ENCODE measurements around the gene AKAP1.

AKAP1 gene

DNA sequence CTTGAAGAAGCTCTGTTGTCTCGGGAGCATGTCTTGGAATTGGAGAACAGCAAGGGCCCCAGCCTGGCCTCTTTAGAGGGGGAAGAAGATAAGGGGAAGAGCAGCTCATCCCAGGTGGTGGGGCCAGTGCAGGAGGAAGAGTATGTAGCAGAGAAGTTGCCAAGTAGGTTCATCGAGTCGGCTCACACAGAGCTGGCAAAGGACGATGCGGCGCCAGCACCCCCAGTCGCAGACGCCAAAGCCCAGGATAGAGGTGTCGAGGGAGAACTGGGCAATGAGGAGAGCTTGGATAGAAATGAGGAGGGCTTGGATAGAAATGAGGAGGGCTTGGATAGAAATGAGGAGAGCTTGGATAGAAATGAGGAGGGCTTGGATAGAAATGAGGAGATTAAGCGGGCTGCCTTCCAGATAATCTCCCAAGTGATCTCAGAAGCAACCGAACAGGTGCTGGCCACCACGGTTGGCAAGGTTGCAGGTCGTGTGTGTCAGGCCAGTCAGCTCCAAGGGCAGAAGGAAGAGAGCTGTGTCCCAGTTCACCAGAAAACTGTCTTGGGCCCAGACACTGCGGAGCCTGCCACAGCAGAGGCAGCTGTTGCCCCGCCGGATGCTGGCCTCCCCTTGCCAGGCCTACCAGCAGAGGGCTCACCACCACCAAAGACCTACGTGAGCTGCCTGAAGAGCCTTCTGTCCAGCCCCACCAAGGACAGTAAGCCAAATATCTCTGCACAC is 21.2 kb downstream of the AKAP1 start:
- no peak for DNase-seq

DNA sequence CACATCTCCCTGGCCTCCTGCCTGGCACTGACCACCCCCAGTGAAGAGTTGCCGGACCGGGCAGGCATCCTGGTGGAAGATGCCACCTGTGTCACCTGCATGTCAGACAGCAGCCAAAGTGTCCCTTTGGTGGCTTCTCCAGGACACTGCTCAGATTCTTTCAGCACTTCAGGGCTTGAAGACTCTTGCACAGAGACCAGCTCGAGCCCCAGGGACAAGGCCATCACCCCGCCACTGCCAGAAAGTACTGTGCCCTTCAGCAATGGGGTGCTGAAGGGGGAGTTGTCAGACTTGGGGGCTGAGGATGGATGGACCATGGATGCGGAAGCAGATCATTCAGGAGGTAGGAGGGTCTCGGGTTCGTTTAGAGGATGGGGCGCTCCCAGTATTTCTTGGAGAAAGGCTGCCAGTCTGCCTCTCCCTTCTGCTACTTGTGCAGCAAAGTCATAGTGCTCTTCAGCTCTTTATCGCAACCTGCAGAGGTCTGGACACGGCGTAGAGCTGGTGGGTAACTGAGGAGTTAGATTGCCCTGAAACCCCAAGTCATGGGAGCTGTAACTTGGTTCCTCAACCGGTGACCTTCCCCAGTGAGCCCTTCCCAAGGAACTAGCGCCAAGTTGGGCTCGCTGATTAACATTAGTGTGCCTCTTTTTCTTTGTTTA is 21.9 kb downstream of the AKAP1 start:
- DNase-seq, result no peak

DNA sequence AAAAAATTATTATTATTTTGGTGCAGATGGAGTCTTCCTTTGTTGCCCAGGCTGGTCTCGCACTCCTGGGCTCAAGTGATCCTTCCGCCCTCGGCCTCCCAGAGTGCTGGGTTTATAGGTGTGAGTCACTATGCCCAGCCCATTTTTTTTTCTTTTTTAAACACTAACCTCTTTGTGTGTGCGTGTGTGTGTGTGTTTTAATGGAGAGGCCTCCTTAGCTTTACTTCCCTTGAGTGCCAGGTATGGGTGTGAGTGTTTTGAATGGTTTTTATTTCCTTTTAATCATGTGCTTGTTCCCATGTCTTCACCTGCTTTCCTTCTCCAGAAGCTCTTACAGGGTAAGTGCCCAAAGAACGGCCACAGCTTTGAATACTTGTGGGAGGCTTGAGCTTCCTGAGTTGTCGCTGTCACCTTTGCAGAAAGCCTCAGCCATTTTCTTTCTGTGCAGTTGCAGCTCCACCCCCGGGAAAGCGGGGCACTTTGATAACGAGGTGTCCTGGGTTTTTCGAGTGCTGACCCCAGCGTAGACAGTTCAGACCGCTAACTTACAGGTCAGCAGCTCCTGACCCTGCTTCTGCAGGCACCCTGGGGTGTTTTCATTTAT is 22.6 kb downstream of the AKAP1 start:
- DNase-seq, result no peak

DNA sequence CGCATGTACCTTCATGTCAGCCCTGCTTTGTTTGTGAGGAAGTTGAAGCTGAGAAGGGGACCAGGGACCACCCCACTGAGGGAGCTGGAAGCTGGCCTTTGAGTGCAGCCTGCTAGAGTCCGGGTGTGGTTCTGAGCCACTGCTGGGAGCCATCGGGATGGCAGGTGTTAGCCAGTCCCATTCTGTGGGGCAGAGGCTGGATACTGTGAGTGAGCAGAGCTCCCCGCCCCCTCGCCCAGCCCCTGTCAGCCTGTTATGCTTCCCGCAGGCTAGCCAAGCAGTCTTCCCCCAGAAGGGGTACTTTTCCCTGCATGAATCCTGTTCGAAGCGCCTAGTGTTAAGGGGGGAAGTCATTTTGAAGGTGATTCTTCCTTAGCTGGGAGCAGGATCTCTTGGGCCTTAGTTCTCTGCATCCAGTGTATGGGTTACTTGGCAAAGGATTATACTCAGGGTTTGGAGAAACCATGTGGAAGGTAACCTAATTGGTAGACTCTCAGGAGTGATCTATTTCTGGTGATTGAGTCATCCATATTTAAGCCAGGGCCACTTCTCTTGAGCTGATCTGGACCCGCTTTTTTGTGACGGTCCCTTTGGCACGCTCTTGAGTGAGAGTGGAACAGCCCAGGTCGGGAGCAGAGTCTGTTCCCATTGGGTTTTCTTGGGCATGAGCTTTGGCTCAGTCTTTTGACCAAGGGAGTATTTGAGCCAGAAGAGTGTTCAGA is 23.8 kb downstream of the AKAP1 start:
- no peak for DNase-seq

DNA sequence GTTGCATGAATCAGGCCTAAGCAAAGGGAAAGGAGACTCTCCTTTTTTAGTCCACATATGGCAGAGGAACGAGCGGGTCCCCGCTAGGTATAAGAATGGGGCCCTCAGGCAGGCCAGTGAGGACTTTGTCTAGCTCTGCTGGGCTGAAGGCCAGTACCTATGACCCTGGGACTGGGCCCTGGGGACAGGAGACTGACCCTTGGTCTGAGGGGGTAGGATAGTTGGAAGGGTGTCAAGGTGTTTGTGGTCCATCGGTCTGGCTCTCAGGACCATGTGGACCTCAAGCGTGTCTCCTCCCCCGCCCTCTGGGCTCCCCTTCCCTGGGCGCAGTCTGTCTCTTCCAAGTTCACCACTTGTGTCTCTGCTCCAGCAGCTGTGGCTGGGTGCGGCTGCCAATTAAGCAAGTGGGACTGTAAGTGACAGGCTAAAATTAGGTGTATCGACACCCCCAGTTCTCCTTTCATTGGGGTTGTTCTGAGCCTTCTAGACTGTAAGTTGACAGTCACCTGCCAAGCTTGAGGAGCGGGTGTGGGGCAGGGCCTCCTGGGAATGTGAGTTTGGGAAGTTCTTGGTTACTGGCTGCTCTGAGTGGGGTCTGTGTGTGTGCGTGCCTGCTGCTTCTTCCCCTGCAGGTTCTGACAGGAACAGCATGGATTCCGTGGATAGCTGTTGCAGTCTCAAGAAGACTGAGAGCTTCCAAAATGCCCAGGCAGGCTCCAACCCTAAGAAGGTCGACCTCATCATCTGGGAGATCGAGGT is 24.5 kb downstream of the AKAP1 start:
- no peak for DNase-seq

DNA sequence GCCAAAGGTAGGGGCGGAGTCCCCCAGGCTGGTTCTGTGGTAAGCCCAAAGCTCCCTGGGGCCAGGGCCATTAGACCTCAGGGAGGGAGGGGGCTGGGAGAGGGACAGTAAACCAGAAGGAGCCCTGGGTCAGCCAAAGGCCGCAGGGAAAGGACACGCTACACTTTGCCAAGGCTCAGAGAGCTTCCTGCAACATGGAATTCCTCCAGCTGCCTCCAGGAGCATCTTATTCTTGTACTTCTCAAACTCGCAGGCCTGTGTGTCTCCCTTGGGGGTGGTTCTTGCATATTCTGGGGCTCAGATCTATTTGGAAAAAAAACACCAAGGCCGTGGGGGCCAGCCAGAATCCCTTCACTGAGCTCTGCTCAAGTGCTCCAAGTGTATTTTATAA is 25.1 kb downstream of the AKAP1 start:
- DNase-seq, result no peak

DNA sequence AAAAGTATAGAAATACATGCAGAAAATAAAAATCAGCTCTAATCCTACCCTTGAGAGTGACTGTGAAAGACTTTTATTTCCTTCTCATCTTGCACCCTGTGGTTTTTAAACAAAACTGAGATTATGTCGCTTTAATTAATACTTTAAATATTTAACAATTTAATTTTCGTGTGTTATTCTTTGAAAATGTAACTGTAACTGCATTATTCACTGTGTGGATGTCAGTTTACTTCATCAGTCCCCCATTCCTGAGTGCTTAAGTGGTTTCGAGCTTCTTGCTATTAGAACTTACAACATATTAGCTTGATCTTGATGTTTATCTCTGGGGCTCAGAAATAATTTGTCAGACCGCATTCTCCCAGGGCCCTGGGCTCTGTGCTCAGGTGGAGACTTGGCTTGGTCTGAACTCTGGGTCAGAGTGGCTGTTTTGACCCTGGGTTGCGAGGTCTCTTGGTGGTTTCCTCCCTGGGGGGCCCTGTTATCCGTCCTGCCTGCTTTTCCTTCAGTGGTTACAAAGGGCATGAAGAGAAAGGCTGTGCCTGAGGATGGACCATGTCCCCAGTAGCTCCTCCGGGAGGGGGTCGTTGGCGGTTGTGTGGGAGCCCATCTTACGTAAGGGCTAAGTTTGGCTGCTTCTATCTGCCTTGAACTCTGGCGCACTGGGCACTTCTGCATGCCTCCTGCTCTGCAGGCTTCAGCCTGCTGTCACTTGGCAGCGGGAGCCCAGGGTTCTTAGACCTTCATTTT is 25.7 kb downstream of the AKAP1 start:
- DNase-seq, result no peak

DNA sequence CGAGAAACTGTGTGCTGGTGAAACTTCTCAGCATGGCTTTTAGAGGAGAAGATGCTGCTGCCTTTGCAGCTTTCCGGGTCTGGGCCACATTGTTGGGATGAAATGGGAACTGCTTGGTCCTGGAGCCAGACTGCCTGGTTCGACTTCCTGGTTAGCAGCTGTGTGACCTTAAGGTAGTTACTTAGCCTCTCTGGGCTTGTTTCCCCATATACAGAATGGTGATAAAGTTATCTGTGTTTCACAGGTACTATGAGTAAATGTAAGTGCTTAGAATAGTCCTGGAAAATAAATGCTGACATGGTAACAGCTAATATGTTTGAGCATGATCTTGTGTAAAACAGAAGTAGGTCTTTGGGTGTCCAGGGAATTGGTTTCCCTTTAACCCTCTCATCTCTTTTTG is 26.3 kb downstream of the AKAP1 start:
- no peak for DNase-seq

DNA sequence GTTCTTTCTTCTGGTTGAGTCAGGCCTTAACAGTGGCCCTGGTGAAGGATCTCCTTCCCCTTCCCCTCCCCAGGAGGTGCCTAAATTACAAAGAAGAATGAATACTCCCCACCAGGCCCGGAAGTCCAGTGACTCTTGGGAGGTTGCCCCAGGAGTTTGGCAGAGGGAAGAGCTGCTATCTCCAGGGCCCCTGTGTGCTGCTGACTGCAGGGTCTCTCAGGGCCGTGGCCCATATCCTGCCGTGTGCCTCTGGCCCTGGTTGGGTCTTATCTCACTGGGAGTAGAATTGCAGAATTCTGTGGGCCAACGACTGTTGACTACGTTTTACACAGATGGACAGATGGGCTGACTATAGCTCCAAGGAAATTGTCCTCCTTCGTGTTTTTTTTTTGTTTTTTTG is 28.0 kb downstream of the AKAP1 start:
- DNase-seq, result no peak

DNA sequence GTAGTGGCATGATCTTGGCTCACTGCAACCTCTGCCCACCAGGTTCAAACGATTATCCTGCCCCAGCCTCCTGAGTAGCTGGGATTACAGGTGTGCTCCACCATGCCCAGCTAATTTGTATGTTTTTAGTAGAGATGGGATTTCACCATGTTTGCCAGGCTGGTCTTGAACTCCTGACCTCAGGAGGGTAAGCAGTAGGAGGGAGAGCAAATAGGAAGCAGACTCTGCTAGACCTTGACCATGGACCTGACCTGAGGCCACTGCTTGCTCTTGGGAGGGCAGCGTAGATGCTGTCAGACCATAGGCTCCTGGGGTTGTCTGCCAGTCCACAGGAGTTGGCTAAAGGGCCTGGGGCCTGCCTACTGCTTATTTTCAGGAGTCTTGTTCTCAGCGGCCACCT is 28.6 kb downstream of the AKAP1 start:
- DNase-seq, result no peak

DNA sequence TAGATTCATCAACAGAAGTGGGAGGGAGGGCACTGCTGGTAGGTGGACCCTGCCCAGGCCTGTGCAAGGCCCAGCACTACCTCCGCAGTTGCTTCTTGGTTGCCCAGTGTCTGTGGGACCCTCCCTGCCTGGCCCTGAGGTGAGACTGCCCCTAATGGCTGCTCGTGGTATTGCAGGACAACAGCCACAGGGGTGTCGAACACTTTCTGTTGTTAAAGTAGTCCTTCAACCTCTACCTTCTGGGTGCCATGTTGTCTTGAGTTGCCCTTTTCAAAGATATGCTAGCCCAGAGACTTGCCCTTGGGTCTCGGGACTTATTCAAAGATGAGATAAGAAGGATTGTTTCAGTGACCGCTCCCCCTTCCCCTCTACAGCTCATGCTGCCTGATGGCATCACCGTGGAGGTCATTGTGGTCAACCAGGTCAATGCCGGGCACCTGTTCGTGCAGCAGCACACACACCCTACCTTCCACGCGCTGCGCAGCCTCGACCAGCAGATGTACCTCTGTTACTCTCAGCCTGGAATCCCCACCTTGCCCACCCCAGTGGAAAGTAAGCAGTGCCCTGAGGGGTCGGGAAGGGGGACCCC is 29.1 kb downstream of the AKAP1 start:
- peak; percentile 37 for DNase-seq

DNA sequence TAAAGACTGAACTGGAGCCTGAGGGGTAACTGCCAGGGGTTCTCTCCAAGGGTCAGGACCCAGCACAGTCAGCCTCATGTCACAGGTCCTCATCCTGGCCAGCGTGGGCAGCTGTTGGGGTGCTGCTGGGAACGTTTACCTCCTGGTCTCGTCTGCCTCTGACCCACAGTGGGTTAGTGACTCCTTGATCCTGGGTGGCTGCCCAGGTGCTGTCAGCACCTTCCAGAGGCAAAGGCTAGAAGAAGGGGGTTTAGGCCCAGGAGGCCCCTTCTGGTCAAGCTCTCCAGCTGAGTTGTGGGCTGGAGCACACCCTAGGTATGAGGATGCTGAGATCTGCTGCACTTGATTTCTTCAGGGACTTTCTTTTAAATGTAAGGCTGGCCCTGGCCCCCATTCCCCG is 30.3 kb downstream of the AKAP1 start:
- no peak for DNase-seq

DNA sequence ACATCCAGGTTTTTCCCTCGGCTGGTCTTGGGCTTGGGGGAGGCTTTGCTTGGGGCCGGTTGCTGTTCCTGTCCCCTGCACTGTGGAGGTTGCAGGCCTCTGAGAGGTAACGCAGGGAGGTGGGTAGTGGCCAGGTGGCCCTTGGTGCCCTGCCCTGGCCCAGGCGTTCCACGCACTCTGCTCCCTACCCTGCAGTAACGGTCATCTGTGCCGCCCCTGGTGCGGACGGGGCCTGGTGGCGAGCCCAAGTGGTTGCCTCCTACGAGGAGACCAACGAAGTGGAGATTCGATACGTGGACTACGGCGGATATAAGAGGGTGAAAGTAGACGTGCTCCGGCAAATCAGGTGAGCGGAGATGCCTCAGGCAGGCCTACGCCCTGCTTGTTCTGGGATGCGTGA is 30.9 kb downstream of the AKAP1 start:
- no peak for DNase-seq

DNA sequence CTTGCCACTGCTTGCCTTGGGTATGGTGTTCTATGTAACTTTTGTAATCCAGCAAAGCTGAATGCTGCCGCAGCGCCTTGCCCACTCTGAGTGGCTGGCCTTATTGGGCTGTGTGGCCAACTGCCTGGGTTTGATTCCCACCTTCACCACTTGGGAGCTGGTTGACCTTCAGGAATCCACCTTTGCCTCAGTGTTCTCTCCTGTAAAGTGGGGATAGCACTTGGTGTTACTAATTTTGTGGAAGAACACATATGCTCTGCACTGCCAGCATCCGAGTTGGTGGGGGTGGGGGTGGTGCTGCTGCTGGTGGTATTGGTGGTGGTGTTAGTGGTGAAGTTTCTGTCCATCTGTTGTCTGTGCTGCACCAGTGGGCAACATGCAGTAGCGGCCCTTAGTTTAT is 32.8 kb downstream of the AKAP1 start:
- DNase-seq, result no peak

DNA sequence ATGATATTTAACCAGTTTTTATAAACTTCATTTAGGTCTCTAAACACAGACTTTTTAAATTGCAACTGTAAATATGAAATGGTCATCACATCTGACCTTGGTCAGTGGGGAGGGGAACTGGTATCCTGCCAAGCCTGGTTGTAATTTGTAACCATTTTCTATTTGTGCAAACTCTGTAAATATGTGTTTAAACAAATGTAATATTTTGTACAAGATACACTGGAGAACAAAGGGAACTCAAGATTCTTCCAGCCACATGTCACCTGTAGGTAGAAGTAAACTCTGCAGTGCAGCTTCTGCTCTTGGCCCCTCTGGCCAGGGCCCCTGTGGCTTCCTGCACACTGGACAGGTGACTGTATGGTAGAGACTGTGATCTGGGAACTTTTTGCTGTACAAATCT is 35.8 kb downstream of the AKAP1 start:
- no peak for DNase-seq

DNA sequence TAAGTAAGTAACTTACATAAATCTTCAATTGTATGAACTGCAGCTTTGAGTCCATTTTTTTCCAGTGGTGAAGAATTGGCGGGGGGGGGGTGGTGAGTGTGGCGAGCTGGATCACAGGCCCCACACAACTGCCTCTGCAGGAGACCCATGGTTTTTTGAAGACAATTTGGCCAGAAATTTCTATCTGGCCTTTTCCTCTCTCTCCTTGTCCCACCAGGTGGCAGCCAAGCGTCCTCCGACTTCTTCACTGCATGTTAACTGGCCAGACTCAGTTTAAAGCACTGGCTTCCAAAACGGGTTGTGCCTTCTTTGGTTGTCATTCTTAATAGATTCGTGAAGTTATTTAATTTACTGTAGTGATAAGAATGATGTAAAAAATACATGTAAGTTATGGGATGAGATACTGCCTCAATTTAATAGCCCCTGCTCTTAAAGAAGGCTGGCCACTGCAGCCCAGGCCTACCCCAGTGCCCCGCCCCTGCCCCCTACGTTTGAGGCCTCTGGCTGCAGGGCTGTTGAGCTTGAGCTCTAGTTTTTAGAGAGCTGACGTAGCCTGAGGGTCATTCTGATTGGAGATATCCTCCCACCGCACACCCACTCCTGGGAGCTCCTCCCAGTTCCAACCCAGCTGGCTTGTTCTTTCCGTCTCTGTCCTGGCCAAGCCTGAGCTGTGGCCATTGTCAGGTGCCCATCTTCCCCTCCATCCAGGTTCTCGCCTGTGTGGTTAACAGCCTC is 36.4 kb downstream of the AKAP1 start:
- no peak for DNase-seq

DNA sequence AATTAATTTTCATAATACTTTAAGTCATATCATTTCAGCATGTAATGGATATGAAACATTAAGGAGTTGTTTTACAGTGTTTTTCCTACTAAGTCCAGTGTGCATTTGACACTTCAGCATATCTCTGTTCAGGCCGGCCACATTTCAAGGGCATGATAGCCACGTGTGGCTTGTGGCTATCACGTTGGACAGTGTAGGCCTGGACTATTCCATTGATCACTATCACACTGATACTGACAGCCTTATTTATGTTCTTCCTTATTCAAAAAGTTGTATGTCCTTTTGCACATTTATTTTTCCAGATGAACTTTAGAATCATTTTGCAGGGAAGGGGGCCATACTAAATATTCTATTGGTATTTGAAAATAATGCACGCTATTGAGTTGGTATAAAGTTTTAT is 39.0 kb downstream of the AKAP1 start:
- no peak for DNase-seq

DNA sequence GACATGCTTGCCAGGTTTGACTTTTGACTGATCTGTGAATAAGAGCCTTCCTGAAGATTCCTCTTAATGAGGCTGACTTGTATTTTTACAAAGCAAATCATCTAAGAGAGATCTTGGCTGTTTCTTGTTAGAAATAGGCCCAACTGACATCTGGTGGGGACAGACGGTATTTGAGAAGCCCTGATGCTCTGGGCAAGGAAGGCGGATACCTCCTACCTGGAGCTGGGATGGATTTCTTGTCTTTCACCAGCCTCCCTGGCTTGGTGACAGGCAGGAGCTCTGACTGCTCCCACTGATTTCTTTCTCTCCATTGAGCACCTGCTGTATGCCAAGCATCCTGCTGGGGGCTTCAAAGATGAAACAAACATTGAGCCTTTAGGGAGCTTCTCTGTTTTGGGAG is 40.4 kb downstream of the AKAP1 start:
- DNase-seq, result no peak

DNA sequence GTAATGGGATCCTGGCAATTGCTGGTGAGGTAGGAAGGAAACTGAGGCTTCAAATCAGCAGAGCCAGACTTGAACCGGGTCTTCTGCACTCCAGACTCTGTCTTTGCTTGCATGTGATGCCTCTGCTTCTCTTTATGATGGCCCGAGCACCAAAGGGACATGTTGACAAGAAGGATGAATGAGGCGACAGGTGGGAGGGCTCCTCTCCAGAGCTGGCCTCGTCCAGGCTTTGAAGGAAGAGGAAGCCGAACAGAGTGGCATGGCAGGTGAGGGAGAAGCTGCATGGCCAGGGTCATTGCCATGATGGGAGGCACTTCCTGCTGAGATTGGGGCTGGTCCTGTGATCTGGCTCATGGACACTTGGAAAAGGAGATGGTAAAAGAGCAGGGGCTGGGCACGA is 40.8 kb downstream of the AKAP1 start:
- no peak for DNase-seq

DNA sequence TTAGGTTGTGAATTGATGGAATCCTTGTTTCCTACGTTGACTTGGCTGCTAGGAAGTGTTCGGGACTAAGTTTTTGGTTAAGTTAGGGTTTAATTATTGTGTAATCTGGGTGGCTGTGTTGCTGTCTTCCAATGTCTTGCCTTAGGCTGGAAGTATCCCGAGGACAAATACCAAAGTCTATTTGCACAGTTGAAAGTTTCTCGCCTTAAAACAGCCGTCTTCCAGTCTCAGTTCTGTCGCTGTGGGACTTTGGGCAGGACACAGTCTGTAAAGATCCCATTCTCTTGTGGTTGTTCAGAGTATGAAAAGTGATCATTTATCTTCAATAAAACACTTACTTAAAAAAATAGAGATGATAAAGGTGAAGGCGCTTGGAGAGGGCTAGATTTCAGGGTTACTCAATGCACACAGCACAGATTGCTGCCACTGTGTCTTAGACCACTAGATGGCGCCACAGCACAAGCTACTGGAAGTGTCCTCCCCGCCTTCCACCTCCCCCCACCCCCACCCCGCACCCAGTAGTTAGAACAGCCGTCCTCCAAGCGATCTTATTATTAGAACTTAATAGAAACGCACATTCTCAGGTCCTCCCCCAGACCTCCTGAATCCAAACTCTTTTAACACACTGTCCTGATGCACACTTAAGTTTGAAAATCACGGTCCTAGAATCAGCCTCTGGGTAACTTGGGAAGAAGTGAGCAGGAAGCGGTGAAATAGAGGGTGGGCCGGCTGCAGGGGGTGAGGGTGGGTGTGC is 45.8 kb downstream of the AKAP1 start:
- DNase-seq, result peak; percentile 60

Data from activated effector memory CD4-positive, alpha-beta T cell treated with Interleukin-2 at 50 U/mL for 16 hours (primary cell).